A549 (cell line): ENCODE measurements around the gene IRX2. TPM values are rescaled to one million over a fixed set of nuclear protein-coding genes. Genes with fewer than 3 reads are reported as not detected.

Experiments
- ATAC-seq, 2 experiments: fragments of 200-7000 bp in 1 of 2; fragments of >200 bp in 1 of 2; cut with Nextera tagmentation in 1 of 2; cut with Tn5 transposase in 1 of 2; 3 replicates each; pipeline versions ENCODE4 v1.8.0 to v1.9.1; 2018 to 2020; ENCODE audit warnings: mild to moderate bottlenecking in 1 of 2, moderate library complexity in 1 of 2
- CTCF ChIA-PET: fragments of 300-600 bp; sonication (Branson Sonifier 250); formaldehyde crosslinking; extraction: SDS; loops from one replicate; lab custom pipeline; 2021; ENCODE audit warnings: antibody characterized with exemption, inconsistent platforms; lab: Yijun Ruan, JAX
- POLR2A ChIA-PET: fragments of 350-600 bp; formaldehyde crosslinking; extraction: SDS; loops from one replicate; lab custom pipeline; 2021; ENCODE audit warnings: antibody characterized with exemption, inconsistent platforms; lab: Yijun Ruan, JAX
- DNase-seq, 2 experiments: peaks; one replicate each; pipeline versions ENCODE4 v3.0.0 to v3.0.0-alpha.2; 2011 to 2016; ENCODE audit warnings: low read depth in 1 of 2, low spot score in 1 of 2
- FAIRE-seq: peaks from 2 replicates; lab custom pipeline; 2011; peaks lifted over from hg19 to GRCh38; lab: Jason Lieb, UNC
- H3K27ac ChIP-seq, 2 experiments: fragments of >200 bp; sonication (Bioruptor Twin); formaldehyde crosslinking; 3 replicates each; pipeline ENCODE4 v1.5.1; 2016 to 2017
- H3K4me1 ChIP-seq: fragments of >200 bp; sonication (Bioruptor Twin); formaldehyde crosslinking; 3 replicates; pipeline ENCODE4 v1.6.1; 2016
- H3K4me2 ChIP-seq: fragments of >200 bp; sonication (Bioruptor Twin); formaldehyde crosslinking; 3 replicates; pipeline ENCODE4 v1.6.1; 2016
- H3K4me3 ChIP-seq: fragments of >200 bp; sonication (Bioruptor Twin); formaldehyde crosslinking; 3 replicates; pipeline ENCODE4 v1.5.1; 2016
- H3K9me3 ChIP-seq: fragments of >200 bp; sonication (Bioruptor Twin); formaldehyde crosslinking; 3 replicates; pipeline ENCODE4 v1.6.1; 2016
- CHD2 ChIP-seq: fragments of 150-350 bp; IDR thresholded peaks from 2 replicates; pipeline ENCODE4 v1.6.1; 2014; ENCODE audit warnings: low read length; ENCODE audit not compliant: partially characterized antibody
- CHD4 ChIP-seq: fragments of 200-600 bp; sonication (generic); IDR thresholded peaks from 2 replicates; pipeline ENCODE4 v1.6.1; 2016; ENCODE audit warnings: antibody characterized with exemption, mild to moderate bottlenecking, borderline replicate concordance
- FOSB ChIP-seq: fragments of 250-450 bp; sonication (Bioruptor Pico); IDR thresholded peaks from 2 replicates; pipeline ENCODE4 v1.5.0; 2020; ENCODE audit warnings: mild to moderate bottlenecking, moderate library complexity
- FOSL2 ChIP-seq, 2 experiments: fragments of 450-650 bp in 1 of 2; fragments of >200 bp in 1 of 2; sonication (Bioruptor Twin) in 1 of 2; formaldehyde crosslinking; IDR thresholded peaks; 2 replicates each; pipeline versions ENCODE4 v1.5.0 to v1.6.1; 2016 to 2020; ENCODE audit warnings: mild to moderate bottlenecking in 1 of 2, moderate library complexity in 1 of 2
- HEYL ChIP-seq: fragments of 250-450 bp; sonication (Bioruptor Pico); IDR thresholded peaks from 2 replicates; pipeline ENCODE4 v1.8.0; 2021; ENCODE audit warnings: mild to moderate bottlenecking, moderate library complexity
- JUNB ChIP-seq: fragments of >200 bp; sonication (Bioruptor Twin); formaldehyde crosslinking; IDR thresholded peaks from 2 replicates; pipeline ENCODE4 v1.6.1; 2016
- KDM1A ChIP-seq: fragments of 200-600 bp; sonication (generic); IDR thresholded peaks from 2 replicates; pipeline ENCODE4 v1.6.1; 2016; ENCODE audit warnings: low read depth, mild to moderate bottlenecking
- NFE2L2 ChIP-seq: fragments of 150-350 bp; conservative IDR thresholded peaks from 2 replicates; pipeline ENCODE4 v1.6.1; 2014; ENCODE audit warnings: low read length
- RARB ChIP-seq: fragments of 250-450 bp; sonication (Bioruptor Pico); IDR thresholded peaks from 2 replicates; pipeline ENCODE4 v1.8.0; 2021; ENCODE audit warnings: mild to moderate bottlenecking, moderate library complexity
- RCOR1 ChIP-seq: fragments of 150-350 bp; IDR thresholded peaks from 2 replicates; pipeline ENCODE4 v1.6.1; 2014; ENCODE audit warnings: antibody characterized with exemption, low read length, low read depth
- ZFP36 ChIP-seq: fragments of 450-650 bp; IDR thresholded peaks from 2 replicates; pipeline ENCODE4 v1.6.1; 2014; ENCODE audit warnings: borderline replicate concordance; ENCODE audit not compliant: partially characterized antibody
- ZNF302 ChIP-seq: fragments of 250-450 bp; sonication (Bioruptor Pico); IDR thresholded peaks from 2 replicates; pipeline ENCODE4 v1.9.0; 2021; ENCODE audit warnings: inconsistent platforms, mild to moderate bottlenecking, moderate library complexity
- ZSCAN20 ChIP-seq: fragments of 250-450 bp; sonication (Bioruptor Pico); IDR thresholded peaks from 2 replicates; pipeline ENCODE4 v1.8.0; 2022; ENCODE audit warnings: mild to moderate bottlenecking, moderate library complexity
- WGBS: methylation state at CpG from one replicate; pipeline ENCODE4 v1.1.6; 2017; ENCODE audit errors: missing lambda C conversion rate; 5-methylcytosine and 5-hydroxymethylcytosine counted together
- polyA plus RNA-seq, 4 experiments: library from polyadenylated mRNA; depleted of rRNA in 3 of 4; stranded (reverse); fragments of >200 nt; fragmentation: RNase III in 1 of 4; extraction: RNeasy Plus Mini Kit Qiagen cat#74134 plus additional on column Dnase treatment in 1 of 4; gene quantifications; 2 replicates in 3 of 4; 3 replicates in 1 of 4; pipeline ENCODE4 v1.2.3, GENCODE V29; 2011 to 2017
- TF ChIP-seq, protein P1 (sequence below): fragments of >200 bp; sonication (Bioruptor Twin); formaldehyde crosslinking; IDR thresholded peaks from 3 replicates; pipeline ENCODE4 v1.6.1; 2016
- TF ChIP-seq, protein P2 (sequence below): fragments of 250-450 bp; sonication (Bioruptor Pico); IDR thresholded peaks from 2 replicates; pipeline ENCODE4 v1.5.0; 2020; ENCODE audit warnings: low read depth, mild to moderate bottlenecking, moderate library complexity
- TF ChIP-seq, protein P3 (sequence below): IDR thresholded peaks from 2 replicates; pipeline ENCODE4 v1.6.1; 2012
- TF ChIP-seq, protein P4 (sequence below): fragments of 200-600 bp; sonication (generic); IDR thresholded peaks from 2 replicates; pipeline ENCODE4 v1.6.1; 2016; ENCODE audit warnings: antibody characterized with exemption, mild to moderate bottlenecking, moderate library complexity
- TF ChIP-seq, protein P5 (sequence below): IDR thresholded peaks from 2 replicates; pipeline ENCODE4 v1.6.1; 2012
- TF ChIP-seq, protein P6 (sequence below): IDR thresholded peaks from 2 replicates; pipeline ENCODE4 v1.6.1; 2012; ENCODE audit warnings: low read depth, borderline replicate concordance

IRX2 gene
- polyA plus RNA-seq, 2 of the 4 experiments (the other 2 are of a cell fraction): 0.30 to 0.67 TPM

DNA sequence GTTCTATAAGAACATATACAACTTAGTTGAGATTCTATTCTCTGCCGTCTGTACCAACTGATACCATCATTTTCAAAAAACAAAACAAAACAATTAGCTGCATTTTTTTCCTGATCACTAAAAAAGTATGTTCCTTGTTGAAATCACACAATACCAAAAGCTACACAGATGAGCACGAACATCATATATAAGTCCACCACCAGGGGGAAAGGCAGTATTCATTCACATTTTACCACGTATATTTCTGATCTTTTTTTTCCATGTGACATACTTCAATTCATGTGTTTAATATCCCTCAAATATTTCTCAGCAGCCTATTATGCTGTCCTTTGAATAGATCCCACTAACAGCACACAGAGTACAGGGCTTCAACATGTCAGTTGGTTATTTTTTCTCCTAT lies 40.6 kb downstream of the IRX2 start:
- Histone ChIP-seq H3K9me3 (no peaks in the 10 kb centered on the region), H3K4me2 (no peak overlapping the region), H3K4me3 (no peak overlapping the region), H3K4me1 (no peaks in the 10 kb centered on the region), H3K27ac (no peak overlapping the region)
- DNase-seq (peak in 1 of 2 experiments; percentile 41), FAIRE-seq (no peak), ATAC-seq (peak in 1 of 2 experiments; percentile 59; a peak in 4 of 6 replicates)
- ChIA-PET POLR2A (no interaction called here), CTCF (interaction anchor here (1.1 kb wide), 1 partner anchor 18 kb away, joined by 3 read pairs; no protein-coding TSS in a partner anchor)
- no peak for TF ChIP-seq JUNB
- no peak for TF ChIP-seq ZSCAN20 (CRISPR knock-in tag)
- TF ChIP-seq, protein P1, sequence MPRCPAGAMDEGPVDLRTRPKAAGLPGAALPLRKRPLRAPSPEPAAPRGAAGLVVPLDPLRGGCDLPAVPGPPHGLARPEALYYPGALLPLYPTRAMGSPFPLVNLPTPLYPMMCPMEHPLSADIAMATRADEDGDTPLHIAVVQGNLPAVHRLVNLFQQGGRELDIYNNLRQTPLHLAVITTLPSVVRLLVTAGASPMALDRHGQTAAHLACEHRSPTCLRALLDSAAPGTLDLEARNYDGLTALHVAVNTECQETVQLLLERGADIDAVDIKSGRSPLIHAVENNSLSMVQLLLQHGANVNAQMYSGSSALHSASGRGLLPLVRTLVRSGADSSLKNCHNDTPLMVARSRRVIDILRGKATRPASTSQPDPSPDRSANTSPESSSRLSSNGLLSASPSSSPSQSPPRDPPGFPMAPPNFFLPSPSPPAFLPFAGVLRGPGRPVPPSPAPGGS: no peak
- TF ChIP-seq, protein P2, sequence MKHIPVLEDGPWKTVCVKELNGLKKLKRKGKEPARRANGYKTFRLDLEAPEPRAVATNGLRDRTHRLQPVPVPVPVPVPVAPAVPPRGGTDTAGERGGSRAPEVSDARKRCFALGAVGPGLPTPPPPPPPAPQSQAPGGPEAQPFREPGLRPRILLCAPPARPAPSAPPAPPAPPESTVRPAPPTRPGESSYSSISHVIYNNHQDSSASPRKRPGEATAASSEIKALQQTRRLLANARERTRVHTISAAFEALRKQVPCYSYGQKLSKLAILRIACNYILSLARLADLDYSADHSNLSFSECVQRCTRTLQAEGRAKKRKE (CRISPR knock-in tag): no peak
- TF ChIP-seq ZNF302 (CRISPR knock-in tag): no peak
- TF ChIP-seq HEYL: no peak
- no peak for TF ChIP-seq FOSL2 (IDR thresholded peaks at IDR 0.05)
- TF ChIP-seq FOSL2 (CRISPR knock-in tag; IDR thresholded peaks at IDR 0.05): no peak
- TF ChIP-seq, protein P3, sequence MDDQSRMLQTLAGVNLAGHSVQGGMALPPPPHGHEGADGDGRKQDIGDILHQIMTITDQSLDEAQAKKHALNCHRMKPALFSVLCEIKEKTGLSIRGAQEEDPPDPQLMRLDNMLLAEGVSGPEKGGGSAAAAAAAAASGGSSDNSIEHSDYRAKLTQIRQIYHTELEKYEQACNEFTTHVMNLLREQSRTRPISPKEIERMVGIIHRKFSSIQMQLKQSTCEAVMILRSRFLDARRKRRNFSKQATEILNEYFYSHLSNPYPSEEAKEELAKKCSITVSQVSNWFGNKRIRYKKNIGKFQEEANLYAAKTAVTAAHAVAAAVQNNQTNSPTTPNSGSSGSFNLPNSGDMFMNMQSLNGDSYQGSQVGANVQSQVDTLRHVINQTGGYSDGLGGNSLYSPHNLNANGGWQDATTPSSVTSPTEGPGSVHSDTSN: no peak
- TF ChIP-seq CHD4: no peak
- no peak for TF ChIP-seq RCOR1
- TF ChIP-seq, protein P4, sequence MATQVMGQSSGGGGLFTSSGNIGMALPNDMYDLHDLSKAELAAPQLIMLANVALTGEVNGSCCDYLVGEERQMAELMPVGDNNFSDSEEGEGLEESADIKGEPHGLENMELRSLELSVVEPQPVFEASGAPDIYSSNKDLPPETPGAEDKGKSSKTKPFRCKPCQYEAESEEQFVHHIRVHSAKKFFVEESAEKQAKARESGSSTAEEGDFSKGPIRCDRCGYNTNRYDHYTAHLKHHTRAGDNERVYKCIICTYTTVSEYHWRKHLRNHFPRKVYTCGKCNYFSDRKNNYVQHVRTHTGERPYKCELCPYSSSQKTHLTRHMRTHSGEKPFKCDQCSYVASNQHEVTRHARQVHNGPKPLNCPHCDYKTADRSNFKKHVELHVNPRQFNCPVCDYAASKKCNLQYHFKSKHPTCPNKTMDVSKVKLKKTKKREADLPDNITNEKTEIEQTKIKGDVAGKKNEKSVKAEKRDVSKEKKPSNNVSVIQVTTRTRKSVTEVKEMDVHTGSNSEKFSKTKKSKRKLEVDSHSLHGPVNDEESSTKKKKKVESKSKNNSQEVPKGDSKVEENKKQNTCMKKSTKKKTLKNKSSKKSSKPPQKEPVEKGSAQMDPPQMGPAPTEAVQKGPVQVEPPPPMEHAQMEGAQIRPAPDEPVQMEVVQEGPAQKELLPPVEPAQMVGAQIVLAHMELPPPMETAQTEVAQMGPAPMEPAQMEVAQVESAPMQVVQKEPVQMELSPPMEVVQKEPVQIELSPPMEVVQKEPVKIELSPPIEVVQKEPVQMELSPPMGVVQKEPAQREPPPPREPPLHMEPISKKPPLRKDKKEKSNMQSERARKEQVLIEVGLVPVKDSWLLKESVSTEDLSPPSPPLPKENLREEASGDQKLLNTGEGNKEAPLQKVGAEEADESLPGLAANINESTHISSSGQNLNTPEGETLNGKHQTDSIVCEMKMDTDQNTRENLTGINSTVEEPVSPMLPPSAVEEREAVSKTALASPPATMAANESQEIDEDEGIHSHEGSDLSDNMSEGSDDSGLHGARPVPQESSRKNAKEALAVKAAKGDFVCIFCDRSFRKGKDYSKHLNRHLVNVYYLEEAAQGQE: no peak
- TF ChIP-seq RARB: no peak
- no peak for TF ChIP-seq KDM1A
- TF ChIP-seq, protein P5, sequence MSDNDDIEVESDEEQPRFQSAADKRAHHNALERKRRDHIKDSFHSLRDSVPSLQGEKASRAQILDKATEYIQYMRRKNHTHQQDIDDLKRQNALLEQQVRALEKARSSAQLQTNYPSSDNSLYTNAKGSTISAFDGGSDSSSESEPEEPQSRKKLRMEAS: no peak
- TF ChIP-seq CHD2: no peak
- TF ChIP-seq FOSB (CRISPR knock-in tag): no peak
- TF ChIP-seq, protein P6, sequence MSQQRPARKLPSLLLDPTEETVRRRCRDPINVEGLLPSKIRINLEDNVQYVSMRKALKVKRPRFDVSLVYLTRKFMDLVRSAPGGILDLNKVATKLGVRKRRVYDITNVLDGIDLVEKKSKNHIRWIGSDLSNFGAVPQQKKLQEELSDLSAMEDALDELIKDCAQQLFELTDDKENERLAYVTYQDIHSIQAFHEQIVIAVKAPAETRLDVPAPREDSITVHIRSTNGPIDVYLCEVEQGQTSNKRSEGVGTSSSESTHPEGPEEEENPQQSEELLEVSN: no peak
- 12% methylated on average over 3 of the region's 3 CpGs for WGBS

DNA sequence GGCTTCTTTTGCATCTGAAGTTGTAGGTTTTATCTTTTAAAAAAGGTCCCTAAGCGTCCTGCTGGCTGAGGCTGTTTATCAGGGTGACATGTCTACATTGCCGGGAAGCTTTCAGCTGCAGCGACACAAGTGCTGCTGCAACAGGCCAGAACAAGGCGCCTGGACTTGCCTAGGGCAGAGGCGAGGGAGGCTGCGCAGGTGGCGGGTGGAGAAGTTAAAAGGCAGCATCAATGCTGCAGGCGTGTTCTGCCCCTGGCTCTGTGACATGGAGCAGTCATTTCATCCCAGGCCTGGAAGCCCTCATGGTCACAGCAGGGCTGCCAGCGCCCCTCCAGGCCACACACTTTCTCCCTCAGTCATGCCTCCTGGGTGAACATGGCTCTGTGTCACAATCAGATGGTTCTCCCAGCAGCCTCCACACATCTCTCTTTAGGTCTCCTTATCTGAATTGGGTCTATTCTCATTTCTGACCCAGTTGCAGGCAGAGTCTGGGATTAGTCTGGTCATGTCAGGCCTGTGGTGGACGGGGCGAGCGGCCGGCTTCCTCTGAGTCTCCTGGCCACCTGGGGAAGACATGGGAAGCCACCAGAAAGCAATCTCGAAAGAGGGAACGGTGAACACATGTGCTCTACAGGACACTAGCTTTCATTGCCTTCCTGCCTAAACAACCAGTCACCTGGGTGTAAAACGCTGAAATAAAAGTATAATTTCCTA lies 41.3 kb downstream of the IRX2 start:
- ChIA-PET CTCF (interaction anchor here (1.1 kb wide), 1 partner anchor 19 kb away, joined by 3 read pairs; no protein-coding TSS in a partner anchor), POLR2A (no interaction called here)
- FAIRE-seq: no peak

More for the DNA sequence above, 41.3 kb downstream of the IRX2 start:
- DNase-seq: no peak
- 35% methylated on average over 16 of the region's 16 CpGs for WGBS
- H3K4me2 ChIP-seq: no peak overlapping the region
- no peak overlapping the region for H3K4me3 ChIP-seq
- no peak for ATAC-seq
- H3K4me1 ChIP-seq: no peaks in the 10 kb centered on the region
- no peaks in the 10 kb centered on the region for H3K9me3 ChIP-seq
- no peak overlapping the region for H3K27ac ChIP-seq
- TF ChIP-seq ZFP36 (no peak), NFE2L2 (no peak)
